Activated T-cell treated with anti-CD3 and anti-CD28 coated beads for 1 hour (primary cell): ENCODE data around the gene ABR.
"Not testable (repeated sequence)": the region's sequence is repeated elsewhere in the genome, so short reads cannot be mapped to it uniquely, and the experiment has no call there.

Experiments
- DNase-seq: peaks from one replicate; pipeline ENCODE4 v3.0.0-alpha.2; 2020; ENCODE audit warnings: low read depth

Gene ABR

GRCh38 chr17:1201132-1201702 is 21.4 kb upstream of the ABR start:
- DNase-seq: peak; percentile 31

- DNase-seq: not testable (repeated sequence)
Observed at GRCh38 chr17:1199271-1199743, 19.5 kb upstream of the ABR start.

- DNase-seq: peak; percentile 37
Observed at GRCh38 chr17:1197781-1198490, 18.2 kb upstream of the ABR start.

GRCh38 chr17:1197379-1197778 is 17.6 kb upstream of the ABR start:
- DNase-seq: no peak

GRCh38 chr17:1196946-1197345 is 17.2 kb upstream of the ABR start:
- DNase-seq: no peak

GRCh38 chr17:1192911-1193699 is 13.3 kb upstream of the ABR start:
- DNase-seq: no peak

- no peak for DNase-seq
Observed at GRCh38 chr17:1190751-1191331, 11.1 kb upstream of the ABR start.

GRCh38 chr17:1188812-1189504 is 9.2 kb upstream of the ABR start:
- DNase-seq: no peak

GRCh38 chr17:1186923-1187771 is 7.4 kb upstream of the ABR start:
- DNase-seq: peak; percentile 62

GRCh38 chr17:1186214-1186820 is 6.5 kb upstream of the ABR start:
- no peak for DNase-seq

- no peak for DNase-seq
Observed at GRCh38 chr17:1183171-1183873, 3.5 kb upstream of the ABR start.

- no peak for DNase-seq
Observed at GRCh38 chr17:1182811-1183170, 3.0 kb upstream of the ABR start.

- no peak for DNase-seq
Observed at GRCh38 chr17:1181753-1182137, 2.0 kb upstream of the ABR start.

- DNase-seq: no peak
Observed at GRCh38 chr17:1180958-1181752, 1.4 kb upstream of the ABR start.

- DNase-seq: no peak
Observed at GRCh38 chr17:1179112-1179817, 516 bp downstream of the ABR start.

GRCh38 chr17:1177016-1177700 is 2.6 kb downstream of the ABR start:
- no peak for DNase-seq

GRCh38 chr17:1174263-1174880 is 5.4 kb downstream of the ABR start:
- DNase-seq: no peak
